Measurements from ENCODE around the gene ASXL2.

DNA sequence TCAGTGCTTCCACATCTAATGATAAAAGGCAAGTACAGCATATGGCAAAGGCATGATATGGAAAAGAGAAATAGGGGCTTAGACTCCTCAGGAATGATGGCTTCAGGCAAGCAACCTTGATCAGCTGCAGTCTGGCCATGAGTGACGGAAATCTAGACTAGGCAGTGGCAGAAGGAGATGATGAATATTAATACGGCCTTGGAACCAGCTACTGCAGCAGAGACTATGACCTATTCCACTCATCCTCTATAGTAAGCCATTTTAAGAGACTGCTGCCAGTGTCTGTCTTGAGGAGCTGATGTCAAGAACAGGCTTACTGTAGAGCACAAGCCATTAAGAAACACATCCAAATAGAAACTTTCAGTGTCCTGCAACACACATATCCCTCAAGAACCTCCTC lies 23.7 kb downstream of the ASXL2 start:
- TF ChIP-seq POLR2A (IDR thresholded peaks at IDR 0.05) = no peak
- TF ChIP-seq CTCF (IDR thresholded peaks at IDR 0.05) = no peak

Data from gastroesophageal sphincter (tissue), 3 donors.